ENCODE data around the gene ARL6.
"Not testable (repeated sequence)": the region's sequence is repeated elsewhere in the genome, so short reads cannot be mapped to it uniquely, and the experiment has no call there.

Gene ARL6

GRCh38 chr3:97821774-97822358 is 57.3 kb downstream of the ARL6 start, which contains the start of gene CRYBG3:
Gene CRYBG3, plus strand, starts transcription at chr3:97822011. Its CDS starts 196 bp downstream, at chr3:97822207.
- DNase-seq, result peak; percentile 66

GRCh38 chr3:97822359-97822775 is 57.8 kb downstream of the ARL6 start:
- peak; percentile 8 for DNase-seq

- no peak for DNase-seq
Measured at GRCh38 chr3:97823046-97824004, 58.8 kb downstream of the ARL6 start.

GRCh38 chr3:97825101-97825500 is 60.5 kb downstream of the ARL6 start:
- DNase-seq, result no peak

GRCh38 chr3:97827741-97828471 is 63.3 kb downstream of the ARL6 start:
- no peak for DNase-seq

GRCh38 chr3:97829198-97829597 is 64.6 kb downstream of the ARL6 start:
- DNase-seq, result no peak

- DNase-seq, result no peak
Measured at GRCh38 chr3:97830638-97831037, 66.1 kb downstream of the ARL6 start.

- no peak for DNase-seq
Measured at GRCh38 chr3:97831140-97831539, 66.6 kb downstream of the ARL6 start.

- DNase-seq, result not testable (repeated sequence)
Measured at GRCh38 chr3:97833184-97833583, 68.6 kb downstream of the ARL6 start.

- no peak for DNase-seq
Measured at GRCh38 chr3:97835761-97836160, 71.2 kb downstream of the ARL6 start.

GRCh38 chr3:97838393-97838792 is 73.8 kb downstream of the ARL6 start:
- no peak for DNase-seq

GRCh38 chr3:97839944-97840343 is 75.4 kb downstream of the ARL6 start:
- no peak for DNase-seq

- DNase-seq, result no peak
Measured at GRCh38 chr3:97841304-97841703, 76.7 kb downstream of the ARL6 start.

- DNase-seq, result no peak
Measured at GRCh38 chr3:97841956-97842355, 77.4 kb downstream of the ARL6 start.

- no peak for DNase-seq
Measured at GRCh38 chr3:97848779-97849178, 84.2 kb downstream of the ARL6 start.
